A549 (cell line): Measurements from ENCODE around the gene TRIO. TPM values are rescaled to one million over a fixed set of nuclear protein-coding genes. Genes with fewer than 3 reads are reported as not detected.

Experiments used
- ATAC-seq, 2 experiments: fragments of 200-7000 bp in 1 of 2; fragments of >200 bp in 1 of 2; cut with Nextera tagmentation in 1 of 2; cut with Tn5 transposase in 1 of 2; 3 replicates each; pipeline versions ENCODE4 v1.8.0 to v1.9.1; 2018 to 2020; ENCODE audit warnings: mild to moderate bottlenecking in 1 of 2, moderate library complexity in 1 of 2
- CTCF ChIA-PET: fragments of 300-600 bp; sonication (Branson Sonifier 250); formaldehyde crosslinking; extraction: SDS; loops from one replicate; lab custom pipeline; 2021; ENCODE audit warnings: antibody characterized with exemption, inconsistent platforms; lab: Yijun Ruan, JAX
- POLR2A ChIA-PET: fragments of 350-600 bp; formaldehyde crosslinking; extraction: SDS; loops from one replicate; lab custom pipeline; 2021; ENCODE audit warnings: antibody characterized with exemption, inconsistent platforms; lab: Yijun Ruan, JAX
- DNase-seq, 2 experiments: peaks; one replicate each; pipeline versions ENCODE4 v3.0.0 to v3.0.0-alpha.2; 2011 to 2016; ENCODE audit warnings: low read depth in 1 of 2, low spot score in 1 of 2
- FAIRE-seq: peaks from 2 replicates; lab custom pipeline; 2011; peaks lifted over from hg19 to GRCh38; lab: Jason Lieb, UNC
- H3K27ac ChIP-seq, 2 experiments: fragments of >200 bp; sonication (Bioruptor Twin); formaldehyde crosslinking; 3 replicates each; pipeline ENCODE4 v1.5.1; 2016 to 2017
- H3K4me1 ChIP-seq: fragments of >200 bp; sonication (Bioruptor Twin); formaldehyde crosslinking; 3 replicates; pipeline ENCODE4 v1.6.1; 2016
- H3K4me2 ChIP-seq: fragments of >200 bp; sonication (Bioruptor Twin); formaldehyde crosslinking; 3 replicates; pipeline ENCODE4 v1.6.1; 2016
- H3K4me3 ChIP-seq: fragments of >200 bp; sonication (Bioruptor Twin); formaldehyde crosslinking; 3 replicates; pipeline ENCODE4 v1.5.1; 2016
- H3K9me3 ChIP-seq: fragments of >200 bp; sonication (Bioruptor Twin); formaldehyde crosslinking; 3 replicates; pipeline ENCODE4 v1.6.1; 2016
- CHD2 ChIP-seq: fragments of 150-350 bp; IDR thresholded peaks from 2 replicates; pipeline ENCODE4 v1.6.1; 2014; ENCODE audit warnings: low read length; ENCODE audit not compliant: partially characterized antibody
- ESRRA ChIP-seq: fragments of 150-350 bp; IDR thresholded peaks from 2 replicates; pipeline ENCODE4 v1.6.1; 2014; ENCODE audit warnings: mild to moderate bottlenecking, low read length, borderline replicate concordance
- FOSL2 ChIP-seq, 2 experiments: fragments of 450-650 bp in 1 of 2; fragments of >200 bp in 1 of 2; sonication (Bioruptor Twin) in 1 of 2; formaldehyde crosslinking; IDR thresholded peaks; 2 replicates each; pipeline versions ENCODE4 v1.5.0 to v1.6.1; 2016 to 2020; ENCODE audit warnings: mild to moderate bottlenecking in 1 of 2, moderate library complexity in 1 of 2
- JUN ChIP-seq, 2 experiments: fragments of >200 bp; sonication (Bioruptor Twin); formaldehyde crosslinking; IDR thresholded peaks; 2 replicates in 1 of 2; 3 replicates in 1 of 2; pipeline ENCODE4 v1.6.1; 2016 to 2017
- JUNB ChIP-seq: fragments of >200 bp; sonication (Bioruptor Twin); formaldehyde crosslinking; IDR thresholded peaks from 2 replicates; pipeline ENCODE4 v1.6.1; 2016
- KDM5A ChIP-seq: fragments of 200-600 bp; sonication (generic); IDR thresholded peaks from 2 replicates; pipeline ENCODE4 v1.6.1; 2016; ENCODE audit warnings: antibody characterized with exemption, mild to moderate bottlenecking
- MAFK ChIP-seq: fragments of 450-650 bp; IDR thresholded peaks from 2 replicates; pipeline ENCODE4 v1.6.1; 2014; ENCODE audit not compliant: partially characterized antibody
- NFE2L2 ChIP-seq: fragments of 150-350 bp; conservative IDR thresholded peaks from 2 replicates; pipeline ENCODE4 v1.6.1; 2014; ENCODE audit warnings: low read length
- PHF8 ChIP-seq: fragments of 200-600 bp; sonication (generic); IDR thresholded peaks from 2 replicates; pipeline ENCODE4 v1.6.1; 2016; ENCODE audit warnings: low read depth, mild to moderate bottlenecking, antibody characterized with exemption, moderate library complexity, borderline replicate concordance
- POLR2A ChIP-seq: IDR thresholded peaks from 2 replicates; pipeline ENCODE4 v1.6.1; 2012; ENCODE audit warnings: mild to moderate bottlenecking, low read length
- POLR2AphosphoS2 ChIP-seq: conservative IDR thresholded peaks from 2 replicates; pipeline ENCODE4 v1.6.1; 2012; ENCODE audit warnings: low read length, improper control_type of control experiment, inconsistent platforms
- RARB ChIP-seq: fragments of 250-450 bp; sonication (Bioruptor Pico); IDR thresholded peaks from 2 replicates; pipeline ENCODE4 v1.8.0; 2021; ENCODE audit warnings: mild to moderate bottlenecking, moderate library complexity
- RFX5 ChIP-seq: fragments of 450-650 bp; IDR thresholded peaks from 2 replicates; pipeline ENCODE4 v1.7.1; 2014; ENCODE audit warnings: antibody characterized with exemption, mild to moderate bottlenecking, moderate library complexity
- SREBF2 ChIP-seq: fragments of 450-650 bp; IDR thresholded peaks from 2 replicates; pipeline ENCODE4 v1.6.1; 2014; ENCODE audit warnings: mild to moderate bottlenecking, moderate library complexity
- TP53 ChIP-seq: fragments of 250-450 bp; sonication (Bioruptor Pico); IDR thresholded peaks from 2 replicates; pipeline ENCODE4 v1.5.0; 2021; ENCODE audit warnings: mild to moderate bottlenecking, moderate library complexity
- ZC3H11A ChIP-seq: fragments of 450-650 bp; IDR thresholded peaks from 2 replicates; pipeline ENCODE4 v1.6.1; 2014; ENCODE audit warnings: antibody characterized with exemption, mild to moderate bottlenecking
- WGBS: methylation state at CpG from one replicate; pipeline ENCODE4 v1.1.6; 2017; ENCODE audit errors: missing lambda C conversion rate; 5-methylcytosine and 5-hydroxymethylcytosine counted together
- polyA plus RNA-seq, 4 experiments: library from polyadenylated mRNA; depleted of rRNA in 3 of 4; stranded (reverse); fragments of >200 nt; fragmentation: RNase III in 1 of 4; extraction: RNeasy Plus Mini Kit Qiagen cat#74134 plus additional on column Dnase treatment in 1 of 4; gene quantifications; 2 replicates in 3 of 4; 3 replicates in 1 of 4; pipeline ENCODE4 v1.2.3, GENCODE V29; 2011 to 2017
- TF ChIP-seq, protein P1 (sequence below): IDR thresholded peaks from 2 replicates; pipeline ENCODE4 v1.6.1; 2012; ENCODE audit warnings: low read depth, borderline replicate concordance
- TF ChIP-seq, protein P2 (sequence below): fragments of >200 bp; sonication (Bioruptor Twin); formaldehyde crosslinking; IDR thresholded peaks from 2 replicates; pipeline ENCODE4 v1.6.1; 2016
- TF ChIP-seq, protein P3 (sequence below): IDR thresholded peaks from 2 replicates; pipeline ENCODE4 v1.6.1; 2012

TRIO gene
- polyA plus RNA-seq, 2 of the 4 experiments (the other 2 are of a cell fraction) = 47.5 to 79.0 TPM

- ATAC-seq (no peak), DNase-seq (no peak), FAIRE-seq (no peak)
- ChIA-PET POLR2A (no interaction called here), CTCF (interaction anchor here (1.1 to 1.7 kb wide), 4 partner anchors 8 to 285 kb away, joined by 3 to 4 read pairs (median 4); no protein-coding TSS in a partner anchor)
- TF ChIP-seq TP53 (CRISPR knock-in tag) (no peak), KDM5A (no peak), CHD2 (no peak), POLR2A (no peak), RARB (CRISPR knock-in tag) (no peak), PHF8 (no peak), NFE2L2 (no peak), JUNB (no peak), POLR2AphosphoS2 (no peak), RFX5 (no peak), FOSL2 (IDR thresholded peaks at IDR 0.05) (no peak), FOSL2 (CRISPR knock-in tag; IDR thresholded peaks at IDR 0.05) (no peak), SREBF2 (no peak), ESRRA (no peak)
- TF ChIP-seq, protein P1, sequence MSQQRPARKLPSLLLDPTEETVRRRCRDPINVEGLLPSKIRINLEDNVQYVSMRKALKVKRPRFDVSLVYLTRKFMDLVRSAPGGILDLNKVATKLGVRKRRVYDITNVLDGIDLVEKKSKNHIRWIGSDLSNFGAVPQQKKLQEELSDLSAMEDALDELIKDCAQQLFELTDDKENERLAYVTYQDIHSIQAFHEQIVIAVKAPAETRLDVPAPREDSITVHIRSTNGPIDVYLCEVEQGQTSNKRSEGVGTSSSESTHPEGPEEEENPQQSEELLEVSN = no peak
- TF ChIP-seq, protein P2, sequence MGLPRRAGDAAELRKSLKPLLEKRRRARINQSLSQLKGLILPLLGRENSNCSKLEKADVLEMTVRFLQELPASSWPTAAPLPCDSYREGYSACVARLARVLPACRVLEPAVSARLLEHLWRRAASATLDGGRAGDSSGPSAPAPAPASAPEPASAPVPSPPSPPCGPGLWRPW = no peak
- Histone ChIP-seq H3K4me1 (peaks cover 66% of the 10 kb centered on the region), H3K9me3 (no peaks in the 10 kb centered on the region), H3K27ac (peak overlapping the region in 1 of 2 experiments; percentile 19; a peak in 1 of 6 replicates), H3K4me3 (no peak overlapping the region), H3K4me2 (peak overlapping the region; percentile 58; the same call in 2 of the 3 replicates)
- 85% methylated on average over 4 of the region's 4 CpGs for WGBS
Measured at GRCh38 chr5:14272548-14273205, 129.5 kb downstream of the TRIO start.

GRCh38 chr5:14273207-14273767, 130.1 kb downstream of the TRIO start:
- DNase-seq (no peak), FAIRE-seq (no peak), ATAC-seq (no peak)
- TF ChIP-seq, protein P3, sequence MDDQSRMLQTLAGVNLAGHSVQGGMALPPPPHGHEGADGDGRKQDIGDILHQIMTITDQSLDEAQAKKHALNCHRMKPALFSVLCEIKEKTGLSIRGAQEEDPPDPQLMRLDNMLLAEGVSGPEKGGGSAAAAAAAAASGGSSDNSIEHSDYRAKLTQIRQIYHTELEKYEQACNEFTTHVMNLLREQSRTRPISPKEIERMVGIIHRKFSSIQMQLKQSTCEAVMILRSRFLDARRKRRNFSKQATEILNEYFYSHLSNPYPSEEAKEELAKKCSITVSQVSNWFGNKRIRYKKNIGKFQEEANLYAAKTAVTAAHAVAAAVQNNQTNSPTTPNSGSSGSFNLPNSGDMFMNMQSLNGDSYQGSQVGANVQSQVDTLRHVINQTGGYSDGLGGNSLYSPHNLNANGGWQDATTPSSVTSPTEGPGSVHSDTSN = no peak
- TF ChIP-seq JUN (IDR thresholded peaks at IDR 0.05) (no peak), PHF8 (no peak), MAFK (no peak)
- Histone ChIP-seq H3K27ac (no peak overlapping the region; a peak in 1 of 6 replicates), H3K4me1 (peaks cover 66% of the 10 kb centered on the region), H3K4me3 (no peak overlapping the region), H3K4me2 (no peak overlapping the region), H3K9me3 (no peaks in the 10 kb centered on the region)
- 91% methylated on average over 7 of the region's 7 CpGs for WGBS
- ChIA-PET POLR2A (no interaction called here), CTCF (interaction anchor here (1.4 to 1.7 kb wide), 2 partner anchors 79 to 286 kb away, joined by 4 read pairs; no protein-coding TSS in a partner anchor)

DNA sequence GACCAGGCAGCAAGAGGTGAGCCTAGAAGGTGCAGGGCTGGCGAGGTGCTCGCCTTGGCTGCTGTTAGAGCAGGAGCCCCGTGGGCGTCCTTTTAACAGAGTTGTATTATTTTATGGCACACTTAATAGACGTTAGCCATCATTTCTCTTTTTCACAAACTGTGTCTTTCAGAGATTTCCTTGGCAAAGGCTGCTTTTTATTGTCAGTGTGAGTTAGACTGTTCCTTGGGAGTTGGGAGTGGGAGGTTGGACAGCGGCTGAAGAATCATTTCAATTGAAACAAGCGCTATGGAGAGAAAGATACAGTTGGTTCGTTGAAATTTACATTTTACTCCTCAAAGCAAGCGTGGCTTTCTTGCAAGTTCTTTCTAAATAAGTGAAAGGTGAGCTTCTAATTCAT, 133.2 kb downstream of the TRIO start:
- TF ChIP-seq ZC3H11A = no peak
- no peak for DNase-seq
- Histone ChIP-seq H3K4me1 (peaks cover 36% of the 10 kb centered on the region), H3K9me3 (no peaks in the 10 kb centered on the region), H3K4me2 (no peak overlapping the region), H3K27ac (no peak overlapping the region), H3K4me3 (no peak overlapping the region)
- CTCF ChIA-PET = interaction anchor here (0.7 to 2.3 kb wide), 4 partner anchors 8 to 299 kb away, joined by 3 to 10 read pairs (median 4); no protein-coding TSS in a partner anchor
- POLR2A ChIA-PET = no interaction called here
- no peak for ATAC-seq
- FAIRE-seq = no peak
- 93% methylated on average over 9 of the region's 9 CpGs for WGBS
